Measurements from ENCODE around the gene PLA2G12B. TPM values are rescaled to one million over a fixed set of nuclear protein-coding genes. Genes with fewer than 3 reads are reported as not detected.

The PLA2G12B gene
- polyA plus RNA-seq, 2 of the 4 experiments (the other 2 are of a cell fraction), result not detected

DNA sequence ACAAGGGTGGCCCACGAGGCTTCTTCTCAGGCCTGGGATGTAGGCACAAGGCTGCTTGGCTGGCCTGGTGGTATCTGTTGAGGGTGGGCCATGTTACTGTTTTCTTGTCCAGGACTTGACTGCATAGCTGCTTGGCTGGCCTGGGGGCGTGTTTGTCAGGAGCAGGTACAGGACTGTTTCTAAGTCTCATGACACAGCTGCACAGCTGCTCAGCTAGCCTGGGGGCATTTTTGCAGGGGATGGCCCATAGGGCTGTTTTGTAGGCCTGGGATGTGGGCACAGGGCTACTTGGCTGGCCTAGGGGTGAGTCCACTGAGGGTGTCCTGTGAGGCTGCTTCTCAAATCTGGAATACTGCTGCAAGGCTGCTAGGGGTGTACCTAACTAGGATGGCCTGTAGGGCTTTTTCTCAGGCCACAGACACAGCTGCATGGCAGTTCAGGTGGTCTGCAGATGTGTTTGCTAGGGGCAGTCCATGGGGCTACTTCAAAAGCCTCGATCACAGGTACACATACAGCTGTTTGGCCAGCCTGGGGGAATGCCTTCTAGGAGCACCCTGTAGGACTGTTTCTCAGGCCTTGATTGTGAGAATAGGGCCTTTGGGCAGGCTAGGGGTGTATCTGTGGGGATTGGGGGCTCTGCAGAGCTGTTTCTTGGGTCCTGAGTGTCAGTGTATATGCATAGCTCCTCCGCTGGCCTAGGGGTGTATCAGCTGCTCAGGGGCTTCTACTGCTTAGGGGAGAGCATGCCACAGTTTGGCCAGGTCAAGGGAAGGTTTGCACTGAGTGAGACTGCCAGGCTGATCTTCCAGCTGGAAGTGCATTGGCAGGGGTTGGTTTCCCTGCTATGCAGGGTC, 26.6 kb upstream of the PLA2G12B start:
- peaks cover 41% of the 10 kb centered on the region; the same call in 2 of the 3 replicates for H3K9me3 ChIP-seq
- CTCF ChIA-PET, result interaction anchor here (1.2 to 1.3 kb wide), 2 partner anchors 14 to 67 kb away, joined by 3 read pairs; no protein-coding TSS in a partner anchor
- DNase-seq (ENCODE audit: low read depth in 1 of 2, low spot score in 1 of 2) (no peak), ATAC-seq (peak in 1 of 2 experiments; percentile 8; a peak in 1 of 6 replicates), FAIRE-seq (no peak)
- WGBS (ENCODE audit: missing lambda C conversion rate), result 51% methylated on average over 4 of the region's 4 CpGs
- TF ChIP-seq, protein P1, sequence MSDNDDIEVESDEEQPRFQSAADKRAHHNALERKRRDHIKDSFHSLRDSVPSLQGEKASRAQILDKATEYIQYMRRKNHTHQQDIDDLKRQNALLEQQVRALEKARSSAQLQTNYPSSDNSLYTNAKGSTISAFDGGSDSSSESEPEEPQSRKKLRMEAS (IDR thresholded peaks at IDR 0.05), result no peak
- no peak for TF ChIP-seq POLR2A (IDR thresholded peaks at IDR 0.05; ENCODE audit: low read length)
- TF ChIP-seq REST (IDR thresholded peaks at IDR 0.05), result no peak
- TF ChIP-seq TP53 (CRISPR knock-in tag; IDR thresholded peaks at IDR 0.05), result no peak
- no peak overlapping the region for H3K27ac ChIP-seq
- POLR2A ChIA-PET, result no interaction called here
- H3K4me3 ChIP-seq, result no peak overlapping the region
- no peak overlapping the region for H3K4me2 ChIP-seq
- H3K4me1 ChIP-seq, result no peaks in the 10 kb centered on the region

DNA sequence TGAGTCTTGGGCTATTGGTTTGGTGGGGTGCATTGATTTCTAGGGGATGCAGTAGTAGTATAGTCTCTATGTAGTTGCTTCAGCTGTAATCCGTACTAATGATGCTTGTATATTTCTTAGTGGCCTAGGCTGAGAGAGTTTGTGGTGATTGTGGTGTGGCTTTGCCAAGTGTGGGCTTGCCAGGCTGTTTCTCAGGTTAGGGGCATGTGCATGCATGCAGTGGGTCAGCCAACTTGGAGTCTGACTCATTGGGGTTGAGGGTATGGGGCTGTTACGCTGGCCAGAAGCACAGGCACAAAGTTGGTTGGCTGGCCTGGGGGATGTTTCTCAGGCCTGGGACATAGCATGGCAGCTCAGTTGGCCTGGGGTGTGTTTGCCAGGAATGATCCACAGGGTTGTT, 25.7 kb upstream of the PLA2G12B start:
- FAIRE-seq (no peak), DNase-seq (ENCODE audit: low read depth in 1 of 2, low spot score in 1 of 2) (no peak), ATAC-seq (no peak)
- Histone ChIP-seq H3K4me1 (no peaks in the 10 kb centered on the region), H3K9me3 (peaks cover 50% of the 10 kb centered on the region), H3K4me3 (no peak overlapping the region), H3K27ac (no peak overlapping the region), H3K4me2 (no peak overlapping the region)
- TF ChIP-seq, protein P2, sequence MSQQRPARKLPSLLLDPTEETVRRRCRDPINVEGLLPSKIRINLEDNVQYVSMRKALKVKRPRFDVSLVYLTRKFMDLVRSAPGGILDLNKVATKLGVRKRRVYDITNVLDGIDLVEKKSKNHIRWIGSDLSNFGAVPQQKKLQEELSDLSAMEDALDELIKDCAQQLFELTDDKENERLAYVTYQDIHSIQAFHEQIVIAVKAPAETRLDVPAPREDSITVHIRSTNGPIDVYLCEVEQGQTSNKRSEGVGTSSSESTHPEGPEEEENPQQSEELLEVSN (IDR thresholded peaks at IDR 0.05; ENCODE audit: borderline replicate concordance, low read depth), result no peak
- TF ChIP-seq EP300 (IDR thresholded peaks at IDR 0.05) (no peak), CHD4 (IDR thresholded peaks at IDR 0.05; ENCODE audit: borderline replicate concordance) (no peak), KDM5A (IDR thresholded peaks at IDR 0.05) (no peak), ZNF302 (CRISPR knock-in tag; IDR thresholded peaks at IDR 0.05) (no peak), GATA3 (IDR thresholded peaks at IDR 0.05; ENCODE audit: borderline replicate concordance) (no peak), FOSL2 (IDR thresholded peaks at IDR 0.05) (no peak), FOSL2 (CRISPR knock-in tag; IDR thresholded peaks at IDR 0.05) (no peak), RNF2 (IDR thresholded peaks at IDR 0.05; ENCODE audit: borderline replicate concordance, low read depth) (no peak), NFE2L2 (conservative IDR thresholded peaks at IDR 0.05; ENCODE audit: low read length) (no peak), HMGXB4 (CRISPR knock-in tag; IDR thresholded peaks at IDR 0.05; ENCODE audit: borderline replicate concordance) (no peak), MYC (IDR thresholded peaks at IDR 0.05; ENCODE audit: borderline replicate concordance, low read length) (no peak), RCOR1 (IDR thresholded peaks at IDR 0.05; ENCODE audit: low read depth, low read length) (no peak), TP53 (CRISPR knock-in tag; IDR thresholded peaks at IDR 0.05) (no peak), RARB (CRISPR knock-in tag; IDR thresholded peaks at IDR 0.05) (no peak), RAD21 (conservative IDR thresholded peaks at IDR 0.05 in 1 of 2, IDR thresholded peaks at IDR 0.05 in 1 of 2) (no peak)
- TF ChIP-seq, protein P3, sequence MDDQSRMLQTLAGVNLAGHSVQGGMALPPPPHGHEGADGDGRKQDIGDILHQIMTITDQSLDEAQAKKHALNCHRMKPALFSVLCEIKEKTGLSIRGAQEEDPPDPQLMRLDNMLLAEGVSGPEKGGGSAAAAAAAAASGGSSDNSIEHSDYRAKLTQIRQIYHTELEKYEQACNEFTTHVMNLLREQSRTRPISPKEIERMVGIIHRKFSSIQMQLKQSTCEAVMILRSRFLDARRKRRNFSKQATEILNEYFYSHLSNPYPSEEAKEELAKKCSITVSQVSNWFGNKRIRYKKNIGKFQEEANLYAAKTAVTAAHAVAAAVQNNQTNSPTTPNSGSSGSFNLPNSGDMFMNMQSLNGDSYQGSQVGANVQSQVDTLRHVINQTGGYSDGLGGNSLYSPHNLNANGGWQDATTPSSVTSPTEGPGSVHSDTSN (IDR thresholded peaks at IDR 0.05), result no peak
- TF ChIP-seq, protein P4, sequence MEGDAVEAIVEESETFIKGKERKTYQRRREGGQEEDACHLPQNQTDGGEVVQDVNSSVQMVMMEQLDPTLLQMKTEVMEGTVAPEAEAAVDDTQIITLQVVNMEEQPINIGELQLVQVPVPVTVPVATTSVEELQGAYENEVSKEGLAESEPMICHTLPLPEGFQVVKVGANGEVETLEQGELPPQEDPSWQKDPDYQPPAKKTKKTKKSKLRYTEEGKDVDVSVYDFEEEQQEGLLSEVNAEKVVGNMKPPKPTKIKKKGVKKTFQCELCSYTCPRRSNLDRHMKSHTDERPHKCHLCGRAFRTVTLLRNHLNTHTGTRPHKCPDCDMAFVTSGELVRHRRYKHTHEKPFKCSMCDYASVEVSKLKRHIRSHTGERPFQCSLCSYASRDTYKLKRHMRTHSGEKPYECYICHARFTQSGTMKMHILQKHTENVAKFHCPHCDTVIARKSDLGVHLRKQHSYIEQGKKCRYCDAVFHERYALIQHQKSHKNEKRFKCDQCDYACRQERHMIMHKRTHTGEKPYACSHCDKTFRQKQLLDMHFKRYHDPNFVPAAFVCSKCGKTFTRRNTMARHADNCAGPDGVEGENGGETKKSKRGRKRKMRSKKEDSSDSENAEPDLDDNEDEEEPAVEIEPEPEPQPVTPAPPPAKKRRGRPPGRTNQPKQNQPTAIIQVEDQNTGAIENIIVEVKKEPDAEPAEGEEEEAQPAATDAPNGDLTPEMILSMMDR (IDR thresholded peaks at IDR 0.05), result no peak
- POLR2A ChIA-PET, result no interaction called here
- CTCF ChIA-PET, result interaction anchor here (0.6 to 1.3 kb wide), 2 partner anchors 13 to 81 kb away, joined by 3 read pairs; no protein-coding TSS in a partner anchor
- 59% methylated on average over 2 of the region's 2 CpGs for WGBS (ENCODE audit: missing lambda C conversion rate)

Data from A549 (cell line).